Activated naive CD8-positive, alpha-beta T cell treated with anti-CD3 and anti-CD28 coated beads, Interleukin-2, amount 50 U/mL, for 24 hours (primary cell): ENCODE measurements around the gene WDR26.
"Not testable (repeated sequence)": the region's sequence is repeated elsewhere in the genome, so short reads cannot be mapped to it uniquely, and the experiment has no call there.

Experiments
- ATAC-seq: fragments of 150-1000 bp; cut with Tn5 transposase; one replicate; pipeline ENCODE4 v1.10.0; 2021
- DNase-seq: peaks from one replicate; pipeline ENCODE4 v3.0.0; 2021
- H3K27ac Mint-ChIP-seq: one replicate; pipeline ENCODE4 v1.8.0; 2021; ENCODE audit warnings: mild to moderate bottlenecking, mixed read lengths
- H3K27me3 Mint-ChIP-seq: one replicate; pipeline ENCODE4 v1.8.0; 2021; ENCODE audit warnings: mixed read lengths
- H3K36me3 Mint-ChIP-seq: one replicate; pipeline ENCODE4 v1.8.0; 2021; ENCODE audit warnings: low read depth, mixed read lengths
- H3K4me1 Mint-ChIP-seq: one replicate; pipeline ENCODE4 v1.8.0; 2021; ENCODE audit warnings: mixed read lengths
- H3K4me3 Mint-ChIP-seq: one replicate; pipeline ENCODE4 v1.8.0; 2021; ENCODE audit warnings: mild to moderate bottlenecking, moderate library complexity, mixed read lengths
- H3K9me3 Mint-ChIP-seq: one replicate; pipeline ENCODE4 v1.8.0; 2021; ENCODE audit warnings: mixed read lengths

Gene WDR26

GRCh38 chr1:224434691-224435317 is at the start of gene WDR26:
TSS of gene WDR26 (minus strand) at chr1:224434797.
- H3K4me3 Mint-ChIP-seq: peak within 1 kb of the TSS; percentile 96
- H3K36me3 Mint-ChIP-seq: peaks cover 28% of the 10 kb centered on the region
- H3K27ac Mint-ChIP-seq: peak within 1 kb of the TSS; percentile 99
- no peaks in the 10 kb centered on the region for H3K9me3 Mint-ChIP-seq
- no peaks in the 10 kb centered on the region for H3K27me3 Mint-ChIP-seq
- DNase-seq (peak; percentile 83), ATAC-seq (peak; percentile 93)
- H3K4me1 Mint-ChIP-seq: peaks cover 58% of the 10 kb centered on the region

GRCh38 chr1:224483206-224483605 is 48.6 kb upstream of the WDR26 start:
- not testable (repeated sequence) for H3K27me3 Mint-ChIP-seq, H3K27ac Mint-ChIP-seq, DNase-seq, ATAC-seq, H3K4me3 Mint-ChIP-seq, H3K4me1 Mint-ChIP-seq, H3K36me3 Mint-ChIP-seq
- H3K9me3 Mint-ChIP-seq: peaks cover 10% of the 10 kb centered on the region

GRCh38 chr1:224482619-224483018 is 48.0 kb upstream of the WDR26 start:
- peaks cover 2% of the 10 kb centered on the region for H3K27me3 Mint-ChIP-seq
- peaks cover 10% of the 10 kb centered on the region for H3K9me3 Mint-ChIP-seq
- DNase-seq (no peak), ATAC-seq (no peak)
- H3K36me3 Mint-ChIP-seq: peaks cover 6% of the 10 kb centered on the region
- no peak overlapping the region for H3K27ac Mint-ChIP-seq
- H3K4me1 Mint-ChIP-seq: no peaks in the 10 kb centered on the region
- H3K4me3 Mint-ChIP-seq: no peak overlapping the region

DNA sequence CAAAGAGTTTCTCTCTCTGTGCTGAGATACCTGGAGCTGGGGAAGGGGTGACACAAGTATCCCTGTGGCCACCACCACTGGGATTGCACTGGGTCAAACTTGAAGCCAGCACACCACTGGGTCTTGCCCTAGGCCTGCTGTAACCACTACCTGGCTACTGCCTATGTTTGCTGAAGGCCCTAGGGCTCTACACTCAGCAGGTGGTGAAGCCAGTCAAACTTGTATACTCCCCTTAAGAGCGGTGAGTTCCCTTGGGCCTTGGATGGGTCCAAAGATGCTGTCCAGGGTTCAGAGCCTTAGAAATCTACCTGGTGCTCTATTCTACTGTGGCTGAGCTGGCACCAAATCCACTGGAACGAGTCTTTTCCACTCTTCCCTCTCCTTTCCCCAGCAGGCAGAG is 47.0 kb upstream of the WDR26 start:
- Mint-ChIP-seq H3K27ac (no peak overlapping the region), H3K4me3 (no peak overlapping the region), H3K9me3 (peaks cover 10% of the 10 kb centered on the region), H3K27me3 (peaks cover 2% of the 10 kb centered on the region), H3K4me1 (no peaks in the 10 kb centered on the region), H3K36me3 (peaks cover 6% of the 10 kb centered on the region)
- ATAC-seq: no peak
- no peak for DNase-seq

DNA sequence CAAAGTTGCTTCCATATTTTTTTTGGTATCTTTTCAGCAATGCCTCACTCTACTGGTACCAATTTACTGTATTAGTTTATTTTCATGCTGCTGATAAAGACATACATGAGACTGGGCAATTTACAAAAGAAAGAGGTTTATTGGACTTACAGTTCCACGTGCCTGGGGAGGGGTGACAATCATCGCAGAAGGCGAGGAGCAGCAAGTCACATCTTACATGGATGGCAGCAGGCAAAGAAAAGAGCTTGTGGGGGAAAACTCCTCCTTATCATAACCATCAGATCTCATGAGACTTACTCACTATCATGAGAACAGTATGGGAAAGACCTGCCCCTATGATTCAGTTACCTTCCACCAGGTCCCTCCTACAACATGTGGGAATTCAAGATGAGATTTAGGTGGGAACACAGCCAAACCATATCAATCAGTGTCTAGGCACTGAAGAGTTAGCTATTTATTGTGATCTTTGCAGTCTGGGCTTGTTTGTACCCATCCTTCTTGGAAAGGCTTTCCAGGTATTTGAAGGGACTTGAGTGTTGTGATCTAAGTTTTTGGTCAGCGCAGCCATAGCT is 46.4 kb upstream of the WDR26 start:
- H3K9me3 Mint-ChIP-seq: peaks cover 10% of the 10 kb centered on the region
- H3K27ac Mint-ChIP-seq, H3K4me1 Mint-ChIP-seq, H3K27me3 Mint-ChIP-seq, DNase-seq, ATAC-seq, H3K36me3 Mint-ChIP-seq, H3K4me3 Mint-ChIP-seq: not testable (repeated sequence)

DNA sequence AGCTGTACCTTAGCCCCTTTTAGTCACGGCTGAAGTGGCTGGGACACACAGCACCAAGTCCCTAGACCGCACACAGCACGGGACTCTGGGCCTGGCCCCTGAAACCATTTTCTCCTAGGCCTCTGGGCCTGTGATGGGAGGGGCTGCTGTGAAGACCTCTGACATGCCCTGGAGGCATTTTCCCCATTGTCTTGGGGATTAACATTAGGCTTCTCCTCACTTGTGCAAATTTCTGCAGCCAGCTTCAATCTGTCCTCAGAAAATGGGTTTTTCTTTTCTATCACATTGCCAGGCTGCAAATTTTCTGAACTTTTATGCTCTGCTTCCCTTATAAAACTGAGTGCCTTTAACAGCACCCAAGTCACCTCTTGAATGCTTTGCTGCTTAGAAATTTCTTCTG is 45.6 kb upstream of the WDR26 start:
- H3K36me3 Mint-ChIP-seq, H3K27ac Mint-ChIP-seq, H3K4me1 Mint-ChIP-seq, DNase-seq, H3K27me3 Mint-ChIP-seq, H3K4me3 Mint-ChIP-seq, ATAC-seq: not testable (repeated sequence)
- peaks cover 10% of the 10 kb centered on the region for H3K9me3 Mint-ChIP-seq

GRCh38 chr1:224472806-224473205 is 38.2 kb upstream of the WDR26 start:
- DNase-seq: no peak
- H3K36me3 Mint-ChIP-seq: no peaks in the 10 kb centered on the region

GRCh38 chr1:224466154-224466553 is 31.6 kb upstream of the WDR26 start:
- peaks cover 9% of the 10 kb centered on the region for H3K4me1 Mint-ChIP-seq
- DNase-seq: no peak
- no peaks in the 10 kb centered on the region for H3K27me3 Mint-ChIP-seq
- no peak for ATAC-seq
- H3K27ac Mint-ChIP-seq: no peak overlapping the region
- H3K9me3 Mint-ChIP-seq: no peaks in the 10 kb centered on the region
- no peaks in the 10 kb centered on the region for H3K36me3 Mint-ChIP-seq
- H3K4me3 Mint-ChIP-seq: no peak overlapping the region

More at GRCh38 chr1:224472806-224473205, 38.2 kb upstream of the WDR26 start:
- H3K4me1 Mint-ChIP-seq: no peaks in the 10 kb centered on the region
- ATAC-seq: no peak
- H3K27me3 Mint-ChIP-seq: no peaks in the 10 kb centered on the region
- no peaks in the 10 kb centered on the region for H3K9me3 Mint-ChIP-seq
- no peak overlapping the region for H3K4me3 Mint-ChIP-seq
- H3K27ac Mint-ChIP-seq: no peak overlapping the region

DNA sequence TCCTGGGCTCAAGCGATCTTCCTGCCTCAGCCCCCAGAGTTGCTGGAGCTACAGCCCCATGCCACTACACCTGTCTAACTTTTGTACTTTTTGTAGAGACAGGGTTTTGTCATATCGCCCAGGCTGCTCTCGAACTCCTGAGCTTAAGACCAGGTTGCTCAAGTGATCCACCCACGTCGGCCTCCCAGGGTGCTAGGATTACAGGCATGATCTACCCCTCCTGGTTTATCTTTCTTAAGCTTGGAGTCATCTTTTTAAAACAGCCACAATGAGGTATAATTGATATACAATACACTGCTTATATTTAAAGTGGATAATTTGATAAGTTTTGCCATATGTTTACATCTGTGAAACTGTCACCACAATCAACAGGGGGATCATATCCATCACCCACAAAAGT is 25.4 kb upstream of the WDR26 start:
- DNase-seq (no peak), ATAC-seq (no peak)
- H3K4me1 Mint-ChIP-seq: peaks cover 18% of the 10 kb centered on the region
- H3K4me3 Mint-ChIP-seq: no peak overlapping the region
- H3K36me3 Mint-ChIP-seq: no peaks in the 10 kb centered on the region
- H3K9me3 Mint-ChIP-seq: no peaks in the 10 kb centered on the region
- no peaks in the 10 kb centered on the region for H3K27me3 Mint-ChIP-seq
- no peak overlapping the region for H3K27ac Mint-ChIP-seq

DNA sequence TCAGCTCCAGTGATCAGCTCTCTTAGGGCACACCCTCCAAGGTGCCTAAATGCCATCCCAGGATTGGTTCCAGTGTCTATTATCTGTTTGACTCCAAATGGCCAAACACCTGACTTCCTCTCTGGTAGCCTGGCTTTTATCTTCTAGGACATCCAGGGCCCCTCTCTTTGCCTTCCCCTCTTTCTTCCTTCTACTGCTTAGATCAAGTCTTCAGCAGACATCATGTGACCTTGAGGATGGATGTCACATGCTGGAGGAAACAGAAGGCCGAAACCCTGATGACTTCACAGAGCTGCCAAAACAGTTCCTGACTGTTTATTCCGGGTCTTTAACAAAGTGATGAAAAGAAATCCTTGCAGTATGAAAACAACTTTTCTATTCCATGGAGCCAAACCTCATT is 24.4 kb upstream of the WDR26 start:
- Mint-ChIP-seq H3K9me3 (no peaks in the 10 kb centered on the region), H3K36me3 (no peaks in the 10 kb centered on the region), H3K4me3 (no peak overlapping the region), H3K27me3 (no peaks in the 10 kb centered on the region), H3K4me1 (peaks cover 18% of the 10 kb centered on the region), H3K27ac (no peak overlapping the region)
- DNase-seq (no peak), ATAC-seq (no peak)

DNA sequence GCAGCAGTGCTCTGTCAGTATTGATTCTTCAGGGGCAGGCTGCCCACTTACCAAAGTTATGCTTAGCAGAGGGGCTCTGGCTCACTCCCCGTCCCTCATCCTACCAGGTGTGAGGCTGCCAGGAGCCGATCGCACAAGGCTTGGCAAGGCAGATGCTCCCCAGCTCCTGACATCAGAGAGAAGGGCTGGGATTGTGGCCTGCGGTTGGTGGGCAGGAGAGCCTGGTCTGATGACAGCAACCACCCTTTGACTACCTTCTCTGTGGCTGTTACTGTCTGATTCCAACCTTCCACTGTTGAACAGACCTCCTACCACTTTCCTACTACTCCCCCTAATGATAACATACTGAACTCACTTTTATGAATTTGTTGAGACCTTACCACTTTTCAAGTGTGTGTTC is 23.7 kb upstream of the WDR26 start:
- Mint-ChIP-seq H3K27me3 (no peaks in the 10 kb centered on the region), H3K4me3 (no peak overlapping the region), H3K4me1 (peaks cover 18% of the 10 kb centered on the region), H3K27ac (no peak overlapping the region), H3K9me3 (no peaks in the 10 kb centered on the region), H3K36me3 (no peaks in the 10 kb centered on the region)
- DNase-seq: no peak
- no peak for ATAC-seq

DNA sequence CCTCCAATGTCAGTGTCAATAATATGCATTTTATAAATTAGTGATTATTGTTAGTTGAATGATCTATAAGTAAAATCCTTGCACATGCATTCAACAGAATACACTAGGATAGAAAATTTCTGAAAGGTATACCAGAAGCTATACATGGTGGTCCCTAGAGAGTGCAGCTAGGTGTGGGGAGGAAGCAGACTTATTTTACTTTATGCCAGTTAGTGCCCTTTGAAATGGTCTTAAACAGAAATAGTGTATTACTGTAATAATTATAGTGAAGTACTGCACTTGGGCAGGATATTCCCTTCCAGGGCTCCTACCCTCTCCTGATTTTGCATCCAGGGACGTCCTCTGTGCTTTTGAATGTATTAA is 23.2 kb upstream of the WDR26 start:
- Mint-ChIP-seq H3K9me3 (no peaks in the 10 kb centered on the region), H3K4me1 (peaks cover 18% of the 10 kb centered on the region), H3K27me3 (no peaks in the 10 kb centered on the region), H3K27ac (no peak overlapping the region), H3K4me3 (no peak overlapping the region), H3K36me3 (no peaks in the 10 kb centered on the region)
- no peak for ATAC-seq
- DNase-seq: no peak

GRCh38 chr1:224456637-224456953 is 22.0 kb upstream of the WDR26 start:
- Mint-ChIP-seq H3K27me3 (no peaks in the 10 kb centered on the region), H3K4me3 (no peak overlapping the region), H3K36me3 (no peaks in the 10 kb centered on the region), H3K27ac (no peak overlapping the region), H3K4me1 (peaks cover 18% of the 10 kb centered on the region), H3K9me3 (no peaks in the 10 kb centered on the region)
- no peak for ATAC-seq
- DNase-seq: no peak

GRCh38 chr1:224454402-224455055 is 19.9 kb upstream of the WDR26 start:
- Mint-ChIP-seq H3K4me3 (no peak overlapping the region), H3K27ac (no peak overlapping the region), H3K36me3 (peaks cover 2% of the 10 kb centered on the region), H3K4me1 (peaks cover 32% of the 10 kb centered on the region), H3K27me3 (no peaks in the 10 kb centered on the region), H3K9me3 (no peaks in the 10 kb centered on the region)
- ATAC-seq (no peak), DNase-seq (no peak)

DNA sequence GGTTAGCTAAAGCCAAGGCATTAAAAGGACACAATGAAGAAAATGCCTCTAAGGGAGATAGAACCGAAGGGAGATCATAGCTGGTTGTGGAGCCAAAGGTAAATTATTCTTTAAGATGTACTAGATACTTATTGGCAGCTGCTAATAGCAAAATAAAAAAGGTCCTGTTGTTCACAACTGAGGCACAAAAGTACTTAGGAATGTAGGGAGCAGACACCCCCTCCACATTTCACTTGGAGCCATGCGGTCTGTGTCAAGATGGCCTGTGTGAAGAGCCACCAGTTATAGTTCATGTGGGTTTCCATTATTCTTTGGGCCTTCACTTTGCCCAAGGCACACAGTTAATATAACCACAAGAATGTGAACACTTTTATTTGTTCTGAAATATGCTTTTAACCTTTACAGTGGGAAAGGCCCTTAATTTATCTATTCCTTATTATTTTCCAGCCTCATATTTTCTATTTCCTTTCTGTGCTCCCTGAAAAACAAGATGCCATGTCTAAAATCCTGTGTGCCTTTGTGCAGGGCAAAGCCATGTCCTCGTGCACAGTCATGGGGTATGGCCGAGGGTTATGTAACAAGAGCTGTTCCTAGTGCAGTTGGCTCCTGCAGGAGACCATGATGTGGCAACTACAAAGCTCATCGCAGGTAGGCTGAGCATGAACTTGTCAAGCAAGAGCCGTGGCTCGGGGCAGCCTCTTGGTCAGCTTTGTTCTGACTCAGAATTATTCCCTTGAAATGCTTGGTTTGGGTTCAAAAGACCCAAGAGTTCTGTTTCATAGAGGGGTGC is 16.2 kb upstream of the WDR26 start:
- ATAC-seq (no peak), DNase-seq (no peak)
- H3K27ac Mint-ChIP-seq: peak overlapping the region; percentile 7
- H3K9me3 Mint-ChIP-seq: no peaks in the 10 kb centered on the region
- H3K4me3 Mint-ChIP-seq: no peak overlapping the region
- peaks cover 5% of the 10 kb centered on the region for H3K36me3 Mint-ChIP-seq
- H3K4me1 Mint-ChIP-seq: peaks cover 24% of the 10 kb centered on the region
- H3K27me3 Mint-ChIP-seq: no peaks in the 10 kb centered on the region
